Measurements from ENCODE around the gene PRSS38. TPM values are rescaled to one million over a fixed set of nuclear protein-coding genes. Genes with fewer than 3 reads are reported as not detected.

The PRSS38 gene
- total RNA-seq, 2 donors from 2014 or later: not detected

DNA sequence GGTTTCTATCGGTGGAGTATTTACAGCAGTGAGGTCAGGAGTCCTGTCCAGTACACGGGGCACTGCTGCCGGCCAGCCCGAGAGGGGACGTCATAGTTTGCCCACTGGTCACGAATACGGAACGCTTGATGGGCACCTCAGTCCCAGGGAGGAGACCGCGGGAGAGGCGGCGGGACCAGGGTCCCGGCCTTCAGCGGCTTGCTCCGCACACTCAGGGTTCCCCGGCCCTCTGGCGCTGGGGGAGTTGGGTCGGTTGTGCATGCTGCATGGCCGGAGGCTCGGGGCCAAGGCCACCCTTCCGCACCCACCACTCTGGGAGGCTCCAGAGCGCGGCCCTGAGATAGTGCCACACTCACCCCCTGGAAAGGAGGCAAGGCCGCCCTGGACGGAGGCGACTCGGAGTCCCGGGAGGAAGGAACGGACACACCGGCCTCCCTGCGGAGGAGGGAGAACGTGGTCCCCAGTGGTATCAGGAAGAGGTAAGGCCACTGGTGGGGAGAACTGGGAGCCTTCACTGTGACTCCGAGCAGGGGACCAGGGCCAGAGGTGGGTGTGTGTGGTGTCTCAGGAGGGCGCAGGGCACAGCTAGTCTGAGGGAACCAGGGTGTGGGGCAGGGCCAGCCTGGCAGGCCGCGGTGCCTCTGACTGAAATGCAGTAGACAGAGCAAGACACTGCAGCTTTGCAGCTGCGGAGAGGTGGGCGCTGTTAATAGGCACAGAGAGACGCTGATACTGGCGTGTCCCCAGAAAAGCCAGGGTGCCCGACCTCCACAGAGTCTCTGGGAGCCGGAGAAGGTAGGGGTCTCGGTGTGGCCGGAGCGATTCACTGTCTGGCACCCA, 28.6 kb upstream of the PRSS38 start:
- Mint-ChIP-seq H3K27me3 (no peaks in the 10 kb centered on the region), H3K9me3 (no peaks in the 10 kb centered on the region), H3K4me1 (no peaks in the 10 kb centered on the region), H3K36me3 (ENCODE audit: low read depth) (peaks cover 10% of the 10 kb centered on the region), H3K4me3 (peak overlapping the region; percentile 82), H3K27ac (peak overlapping the region; percentile 40)
- no peak for ATAC-seq (replicated peaks)

DNA sequence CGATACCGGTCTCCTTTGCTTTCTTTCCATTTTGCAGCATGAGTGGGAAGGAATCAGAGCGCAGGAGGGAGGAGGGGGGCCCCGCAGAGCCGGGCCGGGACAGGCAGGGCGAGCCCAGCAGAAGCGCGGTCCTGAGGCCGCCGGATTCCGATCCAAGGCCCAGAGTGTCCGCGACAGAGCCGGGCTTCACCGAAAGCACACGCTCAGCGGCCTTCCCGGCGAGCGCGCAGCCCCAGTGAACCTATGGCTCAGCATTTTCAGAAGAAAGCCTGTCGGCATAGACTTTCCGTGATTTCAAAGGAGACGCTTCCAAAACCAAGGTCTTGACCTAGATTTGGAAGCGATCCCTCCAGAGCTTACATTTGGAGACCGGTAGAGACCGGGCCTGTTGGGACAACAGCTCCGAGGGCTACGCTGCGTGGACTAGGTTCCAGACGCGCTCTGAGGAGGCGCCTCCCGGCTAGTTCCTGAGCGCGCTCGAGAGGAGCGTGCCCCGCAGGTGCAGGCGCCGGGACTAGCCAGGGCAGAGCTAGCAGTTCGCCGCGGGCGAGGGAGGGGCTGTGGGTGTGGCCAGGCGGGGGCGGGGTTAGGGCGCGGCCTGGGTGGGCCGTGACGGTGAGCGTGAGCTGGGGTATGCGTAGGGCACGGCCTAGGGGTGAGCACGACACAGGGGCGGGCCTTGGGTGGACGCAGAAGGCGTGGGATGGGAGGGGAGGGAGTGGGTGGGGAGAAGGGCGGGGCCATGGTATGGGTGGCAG, 27.8 kb upstream of the PRSS38 start:
- Mint-ChIP-seq H3K36me3 (ENCODE audit: low read depth) (peaks cover 2% of the 10 kb centered on the region), H3K27ac (peak overlapping the region; percentile 40), H3K9me3 (no peaks in the 10 kb centered on the region), H3K4me3 (peak overlapping the region; percentile 82), H3K4me1 (no peaks in the 10 kb centered on the region), H3K27me3 (no peaks in the 10 kb centered on the region)
- peak; percentile 91 for ATAC-seq (replicated peaks)

DNA sequence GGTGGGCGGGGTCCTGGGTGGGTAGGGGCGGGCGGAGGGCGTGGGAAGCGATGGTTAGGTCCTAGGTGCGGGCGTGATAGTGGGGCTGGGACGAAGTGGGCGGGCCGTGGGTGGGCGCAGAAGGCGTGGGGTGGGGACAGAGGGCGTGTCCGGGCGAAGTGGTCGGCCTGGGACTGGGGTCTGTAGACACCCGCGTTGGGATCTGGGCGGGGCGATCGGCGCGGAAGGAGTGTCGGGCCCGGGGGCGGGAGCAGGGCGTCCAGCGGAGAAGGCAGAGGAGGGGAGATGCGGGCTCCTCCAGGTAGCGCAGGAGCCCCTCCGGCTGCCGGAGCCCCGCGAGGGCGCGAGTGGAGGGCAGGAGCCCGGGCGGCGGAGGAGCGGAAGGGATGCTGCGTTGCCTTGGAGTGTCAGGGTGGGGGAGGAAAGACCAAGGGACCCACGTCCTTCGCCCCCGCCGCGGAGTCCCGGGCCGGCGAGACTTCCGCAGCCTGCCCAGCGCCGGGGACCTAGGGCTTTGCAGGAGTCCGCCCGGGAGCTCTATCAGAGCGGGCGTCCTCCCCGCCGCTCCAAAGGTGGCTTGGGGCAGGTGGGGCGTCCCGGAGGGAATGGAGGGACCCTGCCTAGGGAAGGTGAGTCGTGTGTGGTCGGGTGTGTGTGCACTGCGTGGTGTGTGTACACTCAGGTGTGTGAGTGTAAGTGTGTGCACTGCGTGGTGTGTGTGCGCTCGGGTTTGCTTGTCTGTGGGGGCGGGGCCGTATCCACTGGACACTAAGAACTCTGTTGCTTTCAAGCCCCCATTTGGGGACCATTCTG, 27.0 kb upstream of the PRSS38 start:
- ATAC-seq (replicated peaks): peak; percentile 74
- Mint-ChIP-seq H3K27me3 (no peaks in the 10 kb centered on the region), H3K27ac (no peak overlapping the region)

DNA sequence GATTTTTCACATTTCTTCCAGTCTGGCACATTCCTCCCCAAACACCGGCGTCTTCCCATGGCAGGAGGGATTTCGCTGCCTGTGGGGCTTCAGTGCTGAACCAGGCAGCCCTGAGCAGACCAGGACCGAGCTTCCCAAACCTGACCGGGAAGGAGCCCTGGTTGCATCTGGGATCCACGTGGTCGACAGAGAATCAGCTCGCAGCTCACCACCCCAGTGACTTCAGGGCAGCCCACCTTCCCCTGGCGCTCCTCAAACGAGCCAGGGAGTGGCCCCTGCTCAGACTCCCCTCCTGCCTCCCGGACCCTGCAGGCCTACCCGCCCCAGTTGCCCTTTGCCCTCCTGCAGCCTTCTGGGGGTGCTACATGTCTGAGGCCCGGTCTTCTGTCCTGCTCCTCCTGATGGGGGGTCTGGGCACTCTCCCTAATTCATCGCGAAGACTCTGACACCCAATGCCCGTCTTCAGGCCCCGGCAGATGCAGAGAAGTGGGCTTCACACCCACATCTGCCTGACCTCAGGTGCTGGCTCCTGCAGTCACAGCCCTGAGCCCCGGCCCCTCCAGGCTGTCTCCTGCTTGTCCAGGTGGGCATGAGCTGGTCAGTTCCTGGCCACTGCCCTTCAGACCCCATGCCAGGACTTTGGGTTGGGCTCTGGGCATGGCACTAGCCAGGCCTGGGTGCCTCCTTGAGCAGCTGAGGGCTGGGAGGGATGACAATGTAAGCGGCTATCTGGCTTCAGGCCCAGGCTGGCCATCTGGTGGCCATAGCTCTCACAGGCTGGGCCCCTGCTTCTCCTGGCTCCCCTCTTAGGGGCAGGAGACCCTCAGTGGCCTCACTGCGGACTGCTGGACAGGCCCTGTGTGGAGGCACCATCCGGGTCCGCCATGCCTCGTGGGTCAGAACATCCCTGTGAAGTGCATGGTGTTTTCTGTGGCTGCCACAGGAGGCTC, 26.1 kb upstream of the PRSS38 start:
- Mint-ChIP-seq H3K27me3 (no peaks in the 10 kb centered on the region), H3K4me1 (no peaks in the 10 kb centered on the region), H3K9me3 (no peaks in the 10 kb centered on the region), H3K4me3 (peak overlapping the region; percentile 82), H3K27ac (no peak overlapping the region), H3K36me3 (ENCODE audit: low read depth) (no peaks in the 10 kb centered on the region)
- no peak for ATAC-seq (replicated peaks)

More for the DNA sequence above, 27.0 kb upstream of the PRSS38 start:
- Mint-ChIP-seq H3K4me3 (peak overlapping the region; percentile 82), H3K4me1 (no peaks in the 10 kb centered on the region), H3K36me3 (ENCODE audit: low read depth) (no peaks in the 10 kb centered on the region), H3K9me3 (no peaks in the 10 kb centered on the region)

DNA sequence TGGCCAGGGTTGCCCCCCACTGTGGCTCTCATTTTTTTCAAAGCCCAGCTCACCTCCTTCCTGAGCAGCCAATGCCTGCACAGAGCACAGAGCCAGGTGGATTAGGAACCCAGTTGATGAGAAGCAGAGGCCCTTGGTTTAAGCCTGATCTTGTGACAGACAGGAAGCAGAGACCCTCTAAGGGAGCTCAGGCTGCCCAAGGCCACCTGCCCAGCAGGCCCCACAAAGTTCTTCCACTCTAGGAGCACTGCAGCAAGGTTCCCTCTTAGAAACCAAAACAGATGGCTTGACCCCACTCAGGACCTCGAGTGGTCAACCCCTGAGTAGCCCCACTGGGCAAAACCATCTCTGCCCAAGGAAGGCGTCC, 25.5 kb upstream of the PRSS38 start:
- Mint-ChIP-seq H3K9me3 (no peaks in the 10 kb centered on the region), H3K27me3 (no peaks in the 10 kb centered on the region), H3K36me3 (ENCODE audit: low read depth) (no peaks in the 10 kb centered on the region), H3K27ac (no peak overlapping the region), H3K4me3 (no peak overlapping the region), H3K4me1 (no peaks in the 10 kb centered on the region)
- ATAC-seq (replicated peaks): no peak

DNA sequence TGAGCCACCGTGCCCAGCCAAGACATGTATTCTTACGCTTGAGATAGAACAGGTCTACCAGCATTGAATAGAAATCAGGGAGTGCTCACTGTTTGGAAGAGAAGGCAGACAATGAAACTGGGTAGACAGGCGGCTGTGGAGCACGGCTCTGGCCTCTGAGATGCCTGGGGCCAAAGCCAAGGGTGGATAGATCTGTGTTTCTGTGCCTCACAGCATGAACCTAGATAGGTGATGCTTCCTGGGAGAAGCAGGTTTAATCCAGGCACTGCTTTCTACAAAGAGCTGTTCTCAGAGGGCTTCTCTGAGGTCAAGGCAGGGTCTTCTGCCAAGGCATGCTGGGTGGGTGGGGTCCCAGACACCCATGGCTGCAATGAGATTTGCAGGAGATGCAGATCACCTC, 24.6 kb upstream of the PRSS38 start:
- no peak overlapping the region for H3K4me3 Mint-ChIP-seq
- no peaks in the 10 kb centered on the region for H3K27me3 Mint-ChIP-seq
- no peaks in the 10 kb centered on the region for H3K36me3 Mint-ChIP-seq (ENCODE audit: low read depth)
- H3K27ac Mint-ChIP-seq: no peak overlapping the region
- H3K9me3 Mint-ChIP-seq: no peaks in the 10 kb centered on the region
- no peak for ATAC-seq (replicated peaks)
- no peaks in the 10 kb centered on the region for H3K4me1 Mint-ChIP-seq

DNA sequence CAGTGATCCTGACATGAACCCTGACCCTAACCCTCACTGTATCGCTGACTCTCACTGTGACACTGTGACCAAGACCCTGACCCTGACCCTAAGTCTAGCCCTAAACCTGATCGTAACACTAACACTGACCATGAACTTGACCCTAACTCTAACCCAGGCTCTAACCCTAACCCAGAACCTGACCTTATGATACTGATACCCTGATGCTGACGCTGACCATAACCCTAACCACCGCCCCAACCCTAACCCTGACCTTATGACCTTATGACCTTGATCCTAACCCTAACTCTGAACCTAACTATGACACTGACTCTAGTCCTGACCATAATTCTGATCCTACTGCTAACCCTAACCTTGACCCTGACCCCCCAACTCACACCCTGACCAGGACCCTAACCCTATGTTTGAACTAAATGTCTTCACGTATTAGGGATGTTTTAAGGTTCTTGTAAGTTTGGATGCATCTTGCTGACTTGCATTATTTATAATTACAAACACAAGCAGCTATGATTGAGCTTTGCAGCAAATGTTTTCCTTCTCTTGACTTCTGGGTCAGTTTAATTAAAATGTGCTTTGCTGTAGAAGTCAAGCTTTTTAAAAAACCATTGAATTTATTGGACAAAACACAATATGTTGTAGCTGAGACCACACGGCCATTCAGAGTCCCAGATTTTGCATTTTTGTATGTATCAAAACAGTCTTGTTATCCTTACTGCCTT, 23.9 kb upstream of the PRSS38 start:
- ATAC-seq (replicated peaks): no peak
- no peaks in the 10 kb centered on the region for H3K9me3 Mint-ChIP-seq
- no peaks in the 10 kb centered on the region for H3K36me3 Mint-ChIP-seq (ENCODE audit: low read depth)
- no peak overlapping the region for H3K27ac Mint-ChIP-seq
- H3K27me3 Mint-ChIP-seq: no peaks in the 10 kb centered on the region
- H3K4me1 Mint-ChIP-seq: no peaks in the 10 kb centered on the region
- no peak overlapping the region for H3K4me3 Mint-ChIP-seq

DNA sequence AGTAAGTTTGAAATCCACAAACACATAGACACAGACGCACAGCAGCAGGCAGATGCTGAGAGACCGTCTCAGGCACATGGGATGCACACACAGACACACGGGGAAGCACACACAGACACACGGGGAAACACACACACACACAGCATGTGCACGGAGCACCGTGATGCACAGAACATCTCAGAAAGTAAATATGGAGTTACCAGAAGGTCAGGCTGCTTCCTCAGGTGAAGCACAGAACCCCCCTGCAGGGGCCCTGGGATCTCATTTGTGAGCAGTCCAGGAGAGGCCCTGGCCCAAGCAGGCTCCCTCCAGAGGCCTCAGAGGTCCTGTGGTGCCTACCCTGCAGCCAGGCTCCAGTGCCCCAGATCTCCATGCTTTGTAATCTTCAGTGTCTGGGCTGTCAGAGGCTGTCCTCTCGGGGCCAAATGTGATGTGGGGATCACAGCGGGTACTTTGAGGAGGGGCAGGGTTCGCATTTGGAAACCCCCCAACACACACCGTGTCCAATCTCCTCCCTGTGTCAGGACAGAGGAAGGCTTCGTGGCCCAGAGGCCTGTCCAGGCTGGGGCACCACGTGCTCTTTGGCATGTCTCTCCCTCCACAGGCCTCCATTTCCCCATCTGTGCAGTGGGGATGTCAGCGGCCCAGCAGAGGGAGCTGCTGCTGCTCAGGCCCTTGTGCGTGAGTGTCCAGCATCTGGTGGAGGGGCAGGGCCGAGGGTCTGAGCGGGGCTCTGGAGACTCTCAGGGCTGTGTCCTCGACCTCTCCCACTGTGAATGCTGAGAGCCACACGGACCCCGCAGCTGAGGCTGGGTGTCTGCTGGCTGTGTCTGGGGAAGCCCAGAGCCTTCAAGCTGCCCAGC, 23.0 kb upstream of the PRSS38 start:
- Mint-ChIP-seq H3K4me3 (no peak overlapping the region), H3K36me3 (ENCODE audit: low read depth) (no peaks in the 10 kb centered on the region), H3K27me3 (no peaks in the 10 kb centered on the region), H3K9me3 (no peaks in the 10 kb centered on the region), H3K4me1 (no peaks in the 10 kb centered on the region), H3K27ac (no peak overlapping the region)
- no peak for ATAC-seq (replicated peaks)

DNA sequence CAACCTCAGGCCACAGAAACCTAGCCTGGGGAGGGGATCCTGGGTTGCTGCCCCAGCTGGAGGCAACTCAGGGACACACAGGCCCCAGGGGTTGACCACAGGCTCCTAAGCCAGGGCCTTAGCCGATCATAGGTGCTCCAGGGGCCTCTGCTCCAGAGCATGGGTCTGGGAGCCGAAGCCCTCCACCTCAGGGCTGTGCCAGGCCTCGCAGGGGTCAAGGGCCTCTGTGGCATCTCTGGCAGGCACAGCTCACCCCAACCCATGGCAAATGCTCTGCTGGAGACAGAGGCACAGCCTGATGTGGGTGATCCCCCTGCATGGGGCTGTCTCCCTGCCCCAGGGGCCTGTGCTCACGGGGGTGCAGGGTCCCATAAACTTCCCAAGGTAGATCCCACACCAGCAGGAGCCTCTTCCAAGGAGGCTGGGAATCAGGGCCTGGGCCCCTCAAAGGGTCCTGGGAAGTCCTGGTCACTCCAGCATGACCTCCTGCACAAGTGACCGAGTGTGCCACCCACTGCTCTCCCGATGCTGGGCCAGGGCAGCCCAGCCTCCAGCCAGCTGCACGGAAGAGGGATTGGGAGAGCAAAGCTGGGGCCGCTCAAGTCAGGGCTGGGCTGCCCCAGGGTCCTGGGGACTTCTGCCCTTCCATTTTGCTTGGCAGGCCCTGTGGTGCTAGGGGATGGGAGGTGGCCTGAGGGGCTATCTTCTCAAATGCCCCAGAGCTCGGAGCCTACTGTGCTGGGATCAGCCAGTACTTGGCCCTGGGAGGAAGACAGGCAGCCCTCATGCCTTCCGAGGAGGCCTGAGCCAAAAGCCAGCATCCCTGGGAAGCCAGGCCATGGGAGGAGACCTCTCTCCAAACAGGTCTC, 22.2 kb upstream of the PRSS38 start:
- Mint-ChIP-seq H3K36me3 (ENCODE audit: low read depth) (no peaks in the 10 kb centered on the region), H3K27ac (no peak overlapping the region), H3K4me1 (no peaks in the 10 kb centered on the region), H3K9me3 (no peaks in the 10 kb centered on the region), H3K27me3 (no peaks in the 10 kb centered on the region), H3K4me3 (no peak overlapping the region)
- no peak for ATAC-seq (replicated peaks)

DNA sequence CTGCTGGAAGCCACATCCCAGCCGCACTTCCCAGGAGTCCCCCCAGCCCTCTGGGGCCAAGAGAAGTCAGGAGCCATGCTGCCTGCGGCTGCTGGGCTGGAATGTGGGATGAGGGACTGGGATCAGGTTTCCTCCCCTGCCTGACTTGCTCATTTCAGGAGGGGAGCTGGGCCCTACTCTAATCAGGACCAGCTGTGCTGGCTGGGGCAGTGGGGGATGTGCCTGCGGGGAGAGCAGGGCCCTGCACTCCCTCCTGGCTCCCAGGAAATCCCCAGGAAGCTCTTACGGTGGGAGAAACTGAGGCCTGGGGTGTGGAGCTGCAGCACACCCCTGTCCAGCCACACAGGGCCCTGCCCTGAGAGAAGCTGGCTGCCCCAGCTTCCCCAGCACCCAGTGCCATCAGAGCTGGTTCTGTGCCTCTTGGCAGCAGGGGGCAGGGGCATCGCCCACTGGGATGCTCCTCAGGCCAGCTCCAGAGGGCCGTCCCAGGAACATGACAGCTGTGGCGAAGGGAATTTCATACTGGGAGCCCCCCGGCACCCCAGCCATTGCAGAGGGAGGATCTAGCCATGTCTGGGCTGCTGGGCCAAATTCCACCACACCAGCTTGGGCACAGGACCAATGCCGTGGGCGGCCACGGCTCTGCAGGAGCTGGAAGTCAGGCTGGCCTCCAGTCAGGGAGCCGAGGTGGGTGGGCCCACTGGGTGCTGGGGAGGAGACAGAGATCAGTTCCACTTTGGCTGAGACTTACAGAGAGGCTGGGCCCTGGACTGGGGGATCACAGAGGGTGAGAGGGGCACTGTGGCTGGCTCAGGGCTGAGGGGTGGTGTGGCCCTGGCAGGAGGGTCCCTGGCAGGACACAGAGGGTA, 21.3 kb upstream of the PRSS38 start:
- Mint-ChIP-seq H3K27me3 (no peaks in the 10 kb centered on the region), H3K36me3 (ENCODE audit: low read depth) (no peaks in the 10 kb centered on the region), H3K27ac (no peak overlapping the region), H3K4me1 (no peaks in the 10 kb centered on the region), H3K4me3 (no peak overlapping the region), H3K9me3 (no peaks in the 10 kb centered on the region)
- no peak for ATAC-seq (replicated peaks)

DNA sequence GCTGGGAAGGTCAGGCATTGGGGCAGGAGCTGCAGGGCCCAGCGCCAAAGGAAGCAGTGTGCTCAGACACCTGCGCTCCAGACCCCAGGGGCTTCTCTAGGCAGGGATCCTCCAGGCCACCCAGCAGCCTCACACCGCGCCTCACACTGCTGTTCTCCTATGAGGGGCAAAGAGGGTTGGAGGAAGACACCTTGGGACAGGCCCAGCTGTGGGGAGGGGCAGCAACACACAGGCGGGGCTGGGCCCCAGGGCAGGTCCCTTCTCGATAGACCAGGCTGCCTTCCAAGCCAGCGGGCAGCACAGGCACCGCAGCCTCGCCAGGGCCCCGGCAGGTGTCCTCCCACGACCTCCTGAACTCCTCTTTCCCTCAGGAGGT, 20.7 kb upstream of the PRSS38 start:
- ATAC-seq (replicated peaks): no peak
- no peaks in the 10 kb centered on the region for H3K4me1 Mint-ChIP-seq
- no peaks in the 10 kb centered on the region for H3K36me3 Mint-ChIP-seq (ENCODE audit: low read depth)
- H3K27me3 Mint-ChIP-seq: no peaks in the 10 kb centered on the region
- H3K9me3 Mint-ChIP-seq: no peaks in the 10 kb centered on the region
- H3K4me3 Mint-ChIP-seq: no peak overlapping the region
- H3K27ac Mint-ChIP-seq: no peak overlapping the region
